Brain microvascular endothelial cell (primary cell): ENCODE results near the gene ZNF276.

Experiments
- DNase-seq: peaks from one replicate; pipeline ENCODE4 v3.0.0-alpha.2; 2020
- H3K27ac ChIP-seq: fragments of 250-450 bp; sonication (Bioruptor Pico); 2 replicates; pipeline ENCODE4 v1.5.1; 2020; ENCODE audit warnings: mild to moderate bottlenecking, moderate library complexity
- H3K27me3 ChIP-seq: fragments of 250-450 bp; sonication (Bioruptor Pico); replicated peaks from 2 replicates; pipeline ENCODE4 v1.5.1; 2020; ENCODE audit warnings: mild to moderate bottlenecking
- H3K36me3 ChIP-seq: fragments of 250-450 bp; sonication (Bioruptor Pico); replicated peaks from 2 replicates; pipeline ENCODE4 v1.5.1; 2020; ENCODE audit warnings: mild to moderate bottlenecking
- H3K4me3 ChIP-seq: 2 replicates; pipeline ENCODE4 v1.5.1; 2011; ENCODE audit warnings: low read depth, mild to moderate bottlenecking, control low read depth, low read length, moderate library complexity
- CTCF ChIP-seq: IDR thresholded peaks from 2 replicates; pipeline ENCODE4 v1.5.1; 2011; ENCODE audit warnings: low read depth, mild to moderate bottlenecking, moderate library complexity, low read length, control low read depth, inconsistent platforms; ENCODE audit errors: missing control alignments
- in situ Hi-C: cut with HindIII; loops from 2 replicates; pipeline ENCODE4 v1.10.0; 2017; ENCODE audit warnings: low sequenced_read_pairs, low pct_ligation_motif_present

The ZNF276 gene

DNA sequence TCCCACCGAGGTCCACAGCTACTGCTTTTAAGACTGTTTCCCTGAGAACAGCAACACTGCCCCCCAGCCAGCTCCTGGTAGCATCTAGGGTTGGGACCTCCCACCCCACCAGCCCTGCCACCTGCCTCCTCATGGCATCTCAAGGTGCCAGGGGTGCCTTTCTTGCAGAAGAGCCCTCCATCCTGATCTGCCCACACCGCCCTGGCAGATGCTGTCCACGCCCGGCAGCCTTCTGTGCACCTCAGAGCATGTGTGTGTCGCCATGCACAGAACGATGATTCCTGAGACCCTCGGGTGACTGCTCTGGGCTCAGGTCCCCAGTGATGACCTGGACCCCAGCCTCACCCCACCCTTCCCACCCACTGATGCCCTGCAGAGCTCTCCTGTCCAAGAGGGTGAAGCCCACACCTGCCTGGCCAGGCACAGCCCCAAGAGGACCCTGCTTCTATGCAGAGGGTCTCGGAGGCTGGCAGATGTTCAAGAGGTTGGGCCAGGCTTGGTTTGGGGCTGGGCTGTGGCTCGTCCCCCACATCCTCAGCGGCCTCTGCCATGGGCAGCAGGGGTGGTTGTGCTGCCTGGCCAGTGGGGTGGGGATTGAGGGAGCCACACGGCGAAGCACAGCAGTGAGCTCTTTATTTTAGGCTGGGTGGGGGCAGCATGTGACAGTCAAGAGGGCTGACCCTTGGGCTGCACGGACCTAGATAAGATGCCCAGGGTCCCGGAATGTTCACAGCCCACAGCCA, 14.6 kb upstream of the ZNF276 start:
- Histone ChIP-seq H3K4me3 (no peak overlapping the region), H3K27me3 (no peaks in the 10 kb centered on the region), H3K36me3 (no peaks in the 10 kb centered on the region), H3K27ac (no peak overlapping the region)
- in situ Hi-C loops: no loop called here
- no peak for DNase-seq
- no peak for TF ChIP-seq CTCF

DNA sequence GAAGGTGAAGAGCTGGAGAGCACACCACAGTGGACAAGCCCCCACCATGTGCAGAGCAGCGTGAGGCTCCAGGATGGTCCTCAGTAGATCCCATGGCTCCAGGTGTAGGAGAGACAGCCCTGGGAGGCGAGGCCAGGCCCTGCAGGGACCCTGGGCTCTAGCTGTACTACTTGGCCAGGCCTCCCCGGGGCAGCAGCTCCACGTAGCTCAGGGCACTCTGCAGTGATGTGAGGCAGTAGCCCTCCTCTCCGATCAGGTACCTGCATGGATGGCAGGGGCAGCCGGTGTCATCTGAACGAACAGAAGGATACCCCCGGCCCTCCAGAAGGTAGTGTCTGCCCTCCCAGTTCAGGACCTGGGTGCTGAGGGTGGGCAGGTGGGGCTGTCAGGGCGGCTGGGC, 13.6 kb upstream of the ZNF276 start:
- TF ChIP-seq CTCF: no peak
- Histone ChIP-seq H3K27me3 (no peaks in the 10 kb centered on the region), H3K36me3 (no peaks in the 10 kb centered on the region), H3K4me3 (no peak overlapping the region), H3K27ac (no peak overlapping the region)
- no peak for DNase-seq
- in situ Hi-C loops: no loop called here

DNA sequence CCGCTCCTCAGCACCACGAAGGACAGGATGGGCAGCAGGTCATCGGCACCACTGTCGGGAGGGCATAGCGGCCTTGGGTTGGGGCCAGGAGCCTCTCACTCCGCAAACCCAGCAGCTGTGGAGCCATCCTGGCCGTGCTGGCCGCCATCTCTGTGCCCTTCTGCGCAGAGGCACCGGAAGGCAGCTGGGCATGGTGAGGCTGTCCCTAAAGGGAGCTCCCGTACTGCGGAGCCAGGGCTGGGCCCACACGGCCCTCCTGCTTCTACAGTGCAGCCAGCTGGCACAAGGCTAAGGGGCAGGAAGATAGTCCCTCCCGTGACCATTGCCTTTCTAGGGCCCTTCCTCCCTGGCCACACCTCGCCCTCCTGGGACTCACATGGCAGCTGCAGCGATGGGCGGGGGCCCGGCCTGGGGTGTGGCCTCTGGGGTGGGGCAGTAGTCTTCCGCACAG, 12.8 kb upstream of the ZNF276 start:
- DNase-seq: no peak
- TF ChIP-seq CTCF: no peak
- Histone ChIP-seq H3K27ac (no peak overlapping the region), H3K4me3 (no peak overlapping the region), H3K36me3 (no peaks in the 10 kb centered on the region), H3K27me3 (no peaks in the 10 kb centered on the region)
- in situ Hi-C loops: no loop called here

DNA sequence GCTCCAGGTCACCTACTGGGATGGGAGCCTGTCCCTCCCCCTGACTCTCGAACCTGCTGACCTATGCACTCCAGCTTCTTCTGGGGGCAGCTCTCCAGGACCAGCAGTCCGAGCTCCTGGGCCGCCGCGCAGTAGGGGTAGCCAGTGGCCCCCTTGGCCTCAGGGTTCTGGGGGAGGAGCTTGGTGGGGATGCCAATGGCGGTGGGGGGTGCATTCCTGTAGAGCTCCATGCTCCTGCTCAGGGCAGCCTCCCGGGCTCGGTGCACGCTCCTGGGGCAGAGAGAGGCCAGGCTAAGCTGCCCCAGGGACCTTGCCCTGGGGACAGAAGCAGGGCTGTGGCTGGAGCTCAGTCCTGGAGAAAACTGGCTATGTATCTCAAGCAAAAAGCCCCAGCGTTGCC, 12.2 kb upstream of the ZNF276 start:
- H3K27me3 ChIP-seq: no peaks in the 10 kb centered on the region
- no peak for DNase-seq
- no peak for TF ChIP-seq CTCF
- in situ Hi-C loops: no loop called here
- no peak overlapping the region for H3K27ac ChIP-seq
- H3K36me3 ChIP-seq: no peaks in the 10 kb centered on the region
- no peak overlapping the region for H3K4me3 ChIP-seq

DNA sequence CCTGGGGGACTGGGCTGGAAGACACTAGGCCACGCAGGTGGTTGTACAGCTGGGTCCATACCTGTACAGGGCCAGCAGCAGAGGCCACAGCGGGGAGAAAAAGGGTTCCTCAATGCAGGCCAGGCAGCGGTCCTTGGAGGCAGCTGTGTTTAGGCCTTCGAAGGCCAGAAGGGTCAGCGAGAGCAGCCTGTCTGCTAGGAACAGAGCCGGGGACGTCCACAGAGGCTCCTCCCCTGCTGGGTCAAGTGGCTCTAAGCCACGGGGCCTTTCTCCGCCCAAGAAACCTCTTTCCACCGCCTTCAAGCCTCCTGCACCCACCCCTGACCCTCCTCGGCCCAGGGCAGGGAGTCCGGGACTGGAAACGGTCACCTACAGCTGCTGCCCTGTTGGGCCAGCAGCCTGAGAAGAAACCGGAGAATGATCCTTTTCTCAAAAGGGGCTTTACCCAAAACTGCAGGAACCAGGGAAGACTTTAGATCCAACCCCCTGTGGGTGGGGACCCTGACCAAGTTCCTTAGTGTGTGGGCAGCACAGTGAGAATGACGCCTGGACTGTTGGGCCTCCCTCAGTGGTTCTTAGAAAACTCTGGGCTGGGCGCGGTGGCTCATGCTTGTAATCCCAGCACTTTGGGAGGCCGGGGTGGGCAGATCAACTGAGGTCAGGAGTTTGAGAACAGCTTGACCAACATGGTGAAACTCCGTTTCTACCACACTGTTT, 11.5 kb upstream of the ZNF276 start:
- H3K27me3 ChIP-seq: no peaks in the 10 kb centered on the region
- no peak for DNase-seq
- no peaks in the 10 kb centered on the region for H3K36me3 ChIP-seq
- no peak overlapping the region for H3K27ac ChIP-seq
- H3K4me3 ChIP-seq: no peak overlapping the region
- in situ Hi-C loops: no loop called here
- TF ChIP-seq CTCF: no peak
